Stimulated activated effector memory CD8-positive, alpha-beta T cell treated with anti-CD3 and anti-CD28 coated beads, Interleukin-12 subunit alpha, Interleukin-12 subunit beta, amount 100 ng/mL, for 72 hours (primary cell): ENCODE data around the gene RGL1.
A peak's percentile ranks its signal among the peaks of the same experiment; 100 is the strongest.

Source experiments
- ATAC-seq: fragments of 150-1000 bp; cut with Tn5 transposase; 2 replicates; pipeline ENCODE4 v1.10.0; 2021
- DNase-seq, 2 donors: peaks; one replicate each; pipeline ENCODE4 v3.0.0; 2021 to 2022; ENCODE audit warnings: low spot score in 2 of 2
- H3K27ac Mint-ChIP-seq: one replicate; pipeline ENCODE4 v1.8.0; 2022; ENCODE audit warnings: mild to moderate bottlenecking, mixed read lengths
- H3K36me3 Mint-ChIP-seq: one replicate; pipeline ENCODE4 v1.8.0; 2022; ENCODE audit warnings: mild to moderate bottlenecking, mixed read lengths
- H3K4me1 Mint-ChIP-seq: one replicate; pipeline ENCODE4 v1.8.0; 2022; ENCODE audit warnings: mixed read lengths
- H3K4me3 Mint-ChIP-seq: one replicate; pipeline ENCODE4 v1.8.0; 2022; ENCODE audit warnings: mild to moderate bottlenecking, mixed read lengths
- H3K9me3 Mint-ChIP-seq: one replicate; pipeline ENCODE4 v1.8.0; 2022; ENCODE audit warnings: mixed read lengths

The RGL1 gene

GRCh38 chr1:183915625-183916510 is 110.9 kb downstream of the RGL1 start:
- Mint-ChIP-seq H3K4me1 (peaks cover 13% of the 10 kb centered on the region), H3K27ac (peak overlapping the region; percentile 82), H3K36me3 (peaks cover 4% of the 10 kb centered on the region), H3K4me3 (no peak overlapping the region), H3K9me3 (no peaks in the 10 kb centered on the region)
- peak; percentile 100 for ATAC-seq
- DNase-seq: peak; percentile 60 to 81

DNA sequence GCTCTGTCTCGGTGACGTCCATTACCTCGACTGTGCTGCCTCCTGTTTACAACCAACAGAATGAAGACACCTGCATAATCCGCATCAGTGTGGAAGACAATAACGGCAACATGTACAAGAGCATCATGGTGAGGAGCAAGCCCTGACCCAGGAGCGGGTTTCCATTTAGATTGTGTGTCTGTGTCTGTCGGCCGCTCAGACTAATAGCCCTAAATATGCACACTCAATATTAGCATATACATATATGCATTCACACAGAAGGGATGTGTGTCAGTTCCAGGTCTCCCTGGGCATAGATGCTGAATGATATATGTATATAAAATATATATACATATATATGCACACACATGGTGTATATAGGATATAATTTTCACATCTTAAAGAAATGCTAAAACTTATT is 111.7 kb downstream of the RGL1 start:
- no peak for ATAC-seq

GRCh38 chr1:183918589-183918988 is 113.7 kb downstream of the RGL1 start:
- Mint-ChIP-seq H3K27ac (no peak overlapping the region), H3K4me3 (no peak overlapping the region), H3K4me1 (peaks cover 13% of the 10 kb centered on the region), H3K36me3 (peaks cover 4% of the 10 kb centered on the region), H3K9me3 (no peaks in the 10 kb centered on the region)
- DNase-seq (no peak), ATAC-seq (no peak)

More for the DNA sequence above, 111.7 kb downstream of the RGL1 start:
- Mint-ChIP-seq H3K27ac (peak overlapping the region; percentile 82), H3K4me1 (peaks cover 13% of the 10 kb centered on the region), H3K36me3 (peaks cover 4% of the 10 kb centered on the region), H3K9me3 (no peaks in the 10 kb centered on the region), H3K4me3 (no peak overlapping the region)
- DNase-seq: no peak

DNA sequence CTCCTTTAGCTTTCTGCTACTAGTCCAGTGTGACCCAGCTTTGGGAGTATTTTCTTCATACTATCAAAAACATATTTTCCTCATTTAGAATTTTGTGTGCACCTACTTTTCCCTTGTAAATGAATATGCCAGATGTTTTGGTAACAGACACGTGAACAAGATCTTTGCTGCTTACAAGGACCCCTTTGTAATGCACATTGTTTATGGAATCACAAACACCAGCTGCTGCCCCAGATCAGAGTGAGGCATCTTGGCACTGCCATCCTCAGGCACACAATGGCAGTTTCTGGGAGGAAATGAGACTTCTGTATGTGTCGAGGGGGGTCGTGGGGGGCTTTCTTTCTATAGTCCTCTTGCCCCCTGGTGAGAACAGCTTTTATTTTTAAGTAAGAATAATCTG is 115.7 kb downstream of the RGL1 start:
- Mint-ChIP-seq H3K4me1 (peaks cover 10% of the 10 kb centered on the region), H3K9me3 (no peaks in the 10 kb centered on the region), H3K27ac (no peak overlapping the region), H3K4me3 (no peak overlapping the region), H3K36me3 (no peaks in the 10 kb centered on the region)
- DNase-seq (no peak), ATAC-seq (no peak)

- Mint-ChIP-seq H3K36me3 (no peaks in the 10 kb centered on the region), H3K27ac (no peak overlapping the region), H3K4me1 (no peaks in the 10 kb centered on the region), H3K4me3 (no peak overlapping the region), H3K9me3 (no peaks in the 10 kb centered on the region)
- DNase-seq (no peak), ATAC-seq (no peak)
These were observed 117.3 kb downstream of the RGL1 start for GRCh38 chr1:183922197-183922596.

DNA sequence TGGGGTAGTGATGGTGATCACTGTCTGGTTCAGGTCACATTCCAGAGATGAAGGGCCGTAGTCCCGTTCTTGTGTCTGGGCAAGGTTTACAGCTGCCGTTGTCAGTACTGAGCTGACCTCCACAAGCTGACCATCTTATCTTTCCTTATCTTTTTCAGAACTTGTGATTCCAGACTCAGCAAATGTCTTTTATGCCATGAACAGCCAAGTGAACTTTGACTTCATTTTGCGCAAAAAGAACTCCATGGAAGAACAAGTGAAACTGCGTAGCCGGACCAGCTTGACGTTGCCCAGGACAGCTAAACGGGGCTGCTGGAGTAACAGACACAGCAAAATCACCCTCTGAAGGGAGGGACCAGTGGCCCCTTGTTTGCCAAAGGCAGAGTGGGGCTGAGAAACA is 121.0 kb downstream of the RGL1 start:
- DNase-seq (no peak), ATAC-seq (no peak)
- H3K36me3 Mint-ChIP-seq: no peaks in the 10 kb centered on the region
- no peaks in the 10 kb centered on the region for H3K9me3 Mint-ChIP-seq
- no peak overlapping the region for H3K4me3 Mint-ChIP-seq
- H3K27ac Mint-ChIP-seq: no peak overlapping the region
- H3K4me1 Mint-ChIP-seq: no peaks in the 10 kb centered on the region

- H3K4me1 Mint-ChIP-seq: no peaks in the 10 kb centered on the region
- ATAC-seq (no peak), DNase-seq (no peak)
- H3K4me3 Mint-ChIP-seq: no peak overlapping the region
- H3K36me3 Mint-ChIP-seq: no peaks in the 10 kb centered on the region
- no peak overlapping the region for H3K27ac Mint-ChIP-seq
- H3K9me3 Mint-ChIP-seq: no peaks in the 10 kb centered on the region
These were observed 122.1 kb downstream of the RGL1 start for GRCh38 chr1:183926983-183927382.

- Mint-ChIP-seq H3K9me3 (no peaks in the 10 kb centered on the region), H3K36me3 (no peaks in the 10 kb centered on the region), H3K4me1 (peaks cover 13% of the 10 kb centered on the region), H3K4me3 (no peak overlapping the region), H3K27ac (peak overlapping the region; percentile 57)
- DNase-seq (no peak), ATAC-seq (no peak)
These were observed 126.8 kb downstream of the RGL1 start for GRCh38 chr1:183931646-183932271.

DNA sequence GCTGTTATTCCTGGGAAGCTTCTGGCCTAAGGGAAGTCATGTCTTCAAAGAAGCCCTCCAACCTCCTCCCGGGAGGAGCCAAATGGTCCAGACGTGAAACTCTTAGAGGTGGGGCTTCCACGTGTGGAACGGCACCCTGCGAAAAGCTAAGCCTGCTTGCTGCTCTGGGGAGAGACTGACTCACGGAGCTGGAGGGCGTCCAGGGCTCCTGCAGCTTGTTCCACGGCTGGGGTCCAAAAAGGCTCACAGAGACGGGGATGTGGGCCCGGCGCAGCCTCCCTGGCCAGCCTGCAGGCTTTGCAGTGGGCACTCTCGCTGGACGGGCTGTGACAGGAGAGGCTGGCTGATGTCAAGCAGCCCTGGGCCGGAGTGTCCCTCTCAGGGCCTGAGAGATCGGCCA is 127.5 kb downstream of the RGL1 start:
- no peak for ATAC-seq

DNA sequence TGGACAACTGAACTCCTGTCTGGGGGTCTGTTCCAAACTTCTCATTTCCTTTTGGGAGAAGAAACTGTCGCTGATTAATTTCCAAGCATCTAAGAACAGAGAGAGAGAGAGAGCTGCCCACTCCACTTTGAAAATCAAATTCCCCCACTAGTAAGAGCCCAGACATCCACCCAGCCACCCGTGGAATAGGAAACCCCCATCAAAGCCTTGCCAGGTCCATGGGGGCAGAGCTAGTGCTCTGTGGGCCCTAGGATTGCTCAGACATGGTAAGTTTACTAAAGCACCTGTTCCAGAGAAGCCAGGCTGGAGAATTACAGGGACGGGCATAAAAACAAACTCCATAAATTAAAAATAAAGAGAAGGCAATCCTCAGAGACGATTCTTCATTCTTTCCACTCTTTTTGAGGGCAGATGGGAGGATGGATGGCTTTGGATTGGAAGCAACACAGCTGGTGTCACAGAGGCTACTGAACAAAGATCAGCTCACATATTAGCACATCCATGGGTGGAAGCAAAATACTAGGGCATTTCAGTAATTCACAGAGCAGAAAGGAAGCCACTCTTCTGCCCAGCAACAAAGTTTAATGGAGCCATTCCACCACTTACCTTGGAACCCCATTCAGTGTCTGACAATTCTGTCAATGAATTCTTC is 128.7 kb downstream of the RGL1 start:
- ATAC-seq (no peak), DNase-seq (no peak)
- Mint-ChIP-seq H3K4me1 (peaks cover 13% of the 10 kb centered on the region), H3K4me3 (no peak overlapping the region), H3K27ac (peak overlapping the region; percentile 21), H3K9me3 (no peaks in the 10 kb centered on the region), H3K36me3 (no peaks in the 10 kb centered on the region)

More for the DNA sequence above, 127.5 kb downstream of the RGL1 start:
- Mint-ChIP-seq H3K36me3 (no peaks in the 10 kb centered on the region), H3K4me3 (no peak overlapping the region), H3K27ac (peak overlapping the region; percentile 57), H3K9me3 (no peaks in the 10 kb centered on the region), H3K4me1 (peaks cover 13% of the 10 kb centered on the region)
- no peak for DNase-seq

GRCh38 chr1:183934314-183934713 is 129.4 kb downstream of the RGL1 start:
- Mint-ChIP-seq H3K27ac (peak overlapping the region; percentile 21), H3K4me3 (no peak overlapping the region), H3K36me3 (no peaks in the 10 kb centered on the region), H3K9me3 (no peaks in the 10 kb centered on the region), H3K4me1 (peaks cover 13% of the 10 kb centered on the region)
- peak; percentile 57 for ATAC-seq
- DNase-seq: no peak

GRCh38 chr1:183936009-183936408 is 131.1 kb downstream of the RGL1 start:
- no peak overlapping the region for H3K4me3 Mint-ChIP-seq
- DNase-seq: no peak
- peak overlapping the region; percentile 56 for H3K27ac Mint-ChIP-seq
- H3K4me1 Mint-ChIP-seq: peaks cover 13% of the 10 kb centered on the region
- no peaks in the 10 kb centered on the region for H3K9me3 Mint-ChIP-seq
- H3K36me3 Mint-ChIP-seq: no peaks in the 10 kb centered on the region
- ATAC-seq: no peak

DNA sequence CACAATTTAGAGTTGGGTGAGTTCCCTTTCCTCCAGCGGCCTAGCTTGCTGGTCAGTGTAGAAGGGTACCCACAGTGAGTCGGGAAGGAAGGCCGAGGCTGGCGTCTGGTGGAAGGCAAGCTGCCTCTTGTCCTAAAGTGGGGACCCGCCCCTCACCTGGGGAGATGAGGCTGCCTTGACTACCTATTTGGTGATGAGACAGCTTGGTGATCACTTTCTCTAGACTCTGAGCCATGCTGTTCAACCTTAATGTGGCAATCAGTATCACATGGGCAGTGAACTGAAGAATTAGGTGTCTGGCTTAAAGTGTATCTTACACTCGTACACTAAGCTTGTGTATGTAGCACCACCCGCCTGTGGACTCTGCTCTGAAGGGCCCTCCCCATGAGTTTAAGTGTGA is 131.9 kb downstream of the RGL1 start:
- Mint-ChIP-seq H3K4me3 (no peak overlapping the region), H3K36me3 (no peaks in the 10 kb centered on the region), H3K9me3 (no peaks in the 10 kb centered on the region), H3K4me1 (peaks cover 13% of the 10 kb centered on the region), H3K27ac (peak overlapping the region; percentile 56)
- no peak for ATAC-seq
- DNase-seq: no peak

GRCh38 chr1:183937611-183938010 is 132.7 kb downstream of the RGL1 start:
- Mint-ChIP-seq H3K9me3 (no peaks in the 10 kb centered on the region), H3K4me3 (no peak overlapping the region), H3K36me3 (no peaks in the 10 kb centered on the region), H3K27ac (no peak overlapping the region), H3K4me1 (peaks cover 13% of the 10 kb centered on the region)
- ATAC-seq: no peak
- DNase-seq: no peak

GRCh38 chr1:183941001-183941400 is 136.1 kb downstream of the RGL1 start:
- no peak for DNase-seq
- Mint-ChIP-seq H3K36me3 (no peaks in the 10 kb centered on the region), H3K9me3 (no peaks in the 10 kb centered on the region), H3K4me3 (no peak overlapping the region), H3K4me1 (peaks cover 9% of the 10 kb centered on the region), H3K27ac (no peak overlapping the region)
- no peak for ATAC-seq
